ENCODE measurements around the gene DPYD.

GRCh38 chr1:97307568-97307967, 613.3 kb downstream of the DPYD start:
- TF ChIP-seq, protein P1, sequence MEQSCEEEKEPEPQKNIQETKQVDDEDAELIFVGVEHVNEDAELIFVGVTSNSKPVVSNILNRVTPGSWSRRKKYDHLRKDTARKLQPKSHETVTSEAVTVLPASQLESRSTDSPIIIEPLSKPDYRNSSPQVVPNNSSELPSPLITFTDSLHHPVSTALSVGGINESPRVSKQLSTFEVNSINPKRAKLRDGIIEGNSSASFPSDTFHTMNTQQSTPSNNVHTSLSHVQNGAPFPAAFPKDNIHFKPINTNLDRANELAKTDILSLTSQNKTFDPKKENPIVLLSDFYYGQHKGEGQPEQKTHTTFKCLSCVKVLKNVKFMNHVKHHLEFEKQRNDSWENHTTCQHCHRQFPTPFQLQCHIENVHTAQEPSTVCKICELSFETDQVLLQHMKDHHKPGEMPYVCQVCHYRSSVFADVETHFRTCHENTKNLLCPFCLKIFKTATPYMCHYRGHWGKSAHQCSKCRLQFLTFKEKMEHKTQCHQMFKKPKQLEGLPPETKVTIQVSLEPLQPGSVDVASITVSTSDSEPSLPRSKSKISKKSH (CRISPR knock-in tag; IDR thresholded peaks at IDR 0.05), result no peak
- no peak for TF ChIP-seq GABPA (tag; conservative IDR thresholded peaks at IDR 0.05; ENCODE audit: low read depth)
- no peak for TF ChIP-seq SIN3A (IDR thresholded peaks at IDR 0.05; ENCODE audit: borderline replicate concordance in 2 of 2, control insufficient read depth in 1 of 2, low read depth in 2 of 2, low read length in 2 of 2)
- TF ChIP-seq, protein P2, sequence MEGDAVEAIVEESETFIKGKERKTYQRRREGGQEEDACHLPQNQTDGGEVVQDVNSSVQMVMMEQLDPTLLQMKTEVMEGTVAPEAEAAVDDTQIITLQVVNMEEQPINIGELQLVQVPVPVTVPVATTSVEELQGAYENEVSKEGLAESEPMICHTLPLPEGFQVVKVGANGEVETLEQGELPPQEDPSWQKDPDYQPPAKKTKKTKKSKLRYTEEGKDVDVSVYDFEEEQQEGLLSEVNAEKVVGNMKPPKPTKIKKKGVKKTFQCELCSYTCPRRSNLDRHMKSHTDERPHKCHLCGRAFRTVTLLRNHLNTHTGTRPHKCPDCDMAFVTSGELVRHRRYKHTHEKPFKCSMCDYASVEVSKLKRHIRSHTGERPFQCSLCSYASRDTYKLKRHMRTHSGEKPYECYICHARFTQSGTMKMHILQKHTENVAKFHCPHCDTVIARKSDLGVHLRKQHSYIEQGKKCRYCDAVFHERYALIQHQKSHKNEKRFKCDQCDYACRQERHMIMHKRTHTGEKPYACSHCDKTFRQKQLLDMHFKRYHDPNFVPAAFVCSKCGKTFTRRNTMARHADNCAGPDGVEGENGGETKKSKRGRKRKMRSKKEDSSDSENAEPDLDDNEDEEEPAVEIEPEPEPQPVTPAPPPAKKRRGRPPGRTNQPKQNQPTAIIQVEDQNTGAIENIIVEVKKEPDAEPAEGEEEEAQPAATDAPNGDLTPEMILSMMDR (IDR thresholded peaks at IDR 0.05 in 2 of 3, conservative IDR thresholded peaks at IDR 0.05 in 1 of 3; ENCODE audit: insufficient read depth in 2 of 3, low read depth in 1 of 3, low read length in 3 of 3), result no peak
- no peak for TF ChIP-seq DPF2 (IDR thresholded peaks at IDR 0.05)
- TF ChIP-seq MYNN (IDR thresholded peaks at IDR 0.05), result no peak
- TF ChIP-seq MYNN (CRISPR knock-in tag; IDR thresholded peaks at IDR 0.05), result no peak
- TF ChIP-seq YY1 (IDR thresholded peaks at IDR 0.05; ENCODE audit: borderline replicate concordance in 1 of 3, control insufficient read depth in 1 of 3, extremely low read depth in 1 of 3, insufficient read depth in 3 of 3, insufficient read length in 1 of 3, insufficient replicate concordance in 2 of 3, low read depth in 1 of 3, low read length in 2 of 3), result no peak
- TF ChIP-seq TBP (optimal IDR thresholded peaks at IDR 0.05; ENCODE audit: low read depth, low read length), result no peak
- TF ChIP-seq SETDB1 (IDR thresholded peaks at IDR 0.05; ENCODE audit: low read length), result no peak
- TF ChIP-seq NCOR1 (IDR thresholded peaks at IDR 0.05), result no peak
- TF ChIP-seq ZNF407 (IDR thresholded peaks at IDR 0.05; ENCODE audit: low read depth), result no peak
- TF ChIP-seq SUPT5H (IDR thresholded peaks at IDR 0.05), result no peak
- TF ChIP-seq HCFC1 (IDR thresholded peaks at IDR 0.05; ENCODE audit: low read depth, low read length), result no peak
